Gastroesophageal sphincter (tissue), 4 donors: ENCODE results near the gene PEX19. TPM values are rescaled to one million over a fixed set of nuclear protein-coding genes. Genes with fewer than 3 reads are reported as not detected.
A peak's percentile ranks its signal among the peaks of the same experiment; 100 is the strongest.

Experiments used
- ATAC-seq: fragments of 150-250 bp; one replicate; pipeline ENCODE4 v1.9.1; 2016; ENCODE audit warnings: mild to moderate bottlenecking, moderate library complexity
- H3K27ac ChIP-seq, 4 donors: fragments of 200-600 bp; sonication (generic) in 3 of 4; 1 replicate in 3 of 4; 2 replicates in 1 of 4; pipeline ENCODE4 v1.5.1; 2016 to 2019
- H3K27me3 ChIP-seq: fragments of 200-600 bp; sonication (generic); one replicate; pipeline ENCODE4 v1.5.1; 2019
- H3K36me3 ChIP-seq, 2 donors: fragments of 200-600 bp; sonication (generic); one replicate each; pipeline ENCODE4 v1.5.1; 2019; ENCODE audit warnings: control low read depth in 1 of 2
- H3K4me1 ChIP-seq, 3 donors: fragments of 200-600 bp; sonication (generic); 1 replicate in 2 of 3; 2 replicates in 1 of 3; pipeline ENCODE4 v1.5.1; 2016 to 2019; ENCODE audit warnings: control low read depth in 2 of 3
- H3K4me3 ChIP-seq, 2 donors: fragments of 200-600 bp; sonication (generic); one replicate each; pipeline ENCODE4 v1.5.1; 2019; ENCODE audit warnings: mild to moderate bottlenecking in 1 of 2, moderate library complexity in 1 of 2
- H3K9me3 ChIP-seq, 3 donors: fragments of 200-600 bp; sonication (generic); one replicate each; pipeline ENCODE4 v1.5.1; 2017 to 2019; ENCODE audit warnings: control low read depth in 2 of 3
- EP300 ChIP-seq: sonication (generic); formaldehyde crosslinking; IDR thresholded peaks from one replicate; pipeline ENCODE4 v1.6.1; 2017; ENCODE audit warnings: antibody characterized with exemption, mild to moderate bottlenecking
- POLR2A ChIP-seq, 2 donors: fragments of 450-650 bp; IDR thresholded peaks; one replicate each; pipeline ENCODE4 v1.6.1; 2017; ENCODE audit warnings: antibody characterized with exemption in 2 of 2, mild to moderate bottlenecking in 2 of 2, moderate library complexity in 1 of 2
- POLR2AphosphoS5 ChIP-seq: sonication (generic); formaldehyde crosslinking; IDR thresholded peaks from one replicate; pipeline ENCODE4 v1.6.1; 2017; ENCODE audit warnings: antibody characterized with exemption
- WGBS, 2 donors: methylation state at CpG; one replicate each; pipeline ENCODE4 v1.1.5; 2018; ENCODE audit warnings: low coverage in 1 of 2; 5-methylcytosine and 5-hydroxymethylcytosine counted together
- total RNA-seq, 4 donors: library from RNA; depleted of rRNA; stranded (reverse); fragments of >200 nt; gene quantifications; one replicate each; pipeline ENCODE4 v1.1.0, GENCODE V29; 2016
- TF ChIP-seq, protein P1 (sequence below), 4 experiments: fragments of 200-600 bp in 2 of 4; fragments of 450-650 bp in 2 of 4; sonication (generic) in 1 of 4; IDR thresholded peaks; one replicate each; pipeline ENCODE4 v1.5.1; 2017 to 2019; ENCODE audit warnings: antibody characterized with exemption in 4 of 4, mild to moderate bottlenecking in 2 of 4, moderate library complexity in 2 of 4

PEX19 gene
- total RNA-seq, 4 donors from 2014 or later: 50.0 to 96.8 (median 61.1) TPM

- H3K27me3 ChIP-seq: no peaks in the 10 kb centered on the region
- H3K9me3 ChIP-seq: no peaks in the 10 kb centered on the region
- WGBS, 2 donors: 0 to 1% methylated on average over 10 to 13 of the region's 15 CpGs
- H3K4me3 ChIP-seq: peak overlapping the region; percentile 68 to 100
- peak; percentile 42 for ATAC-seq
- TF ChIP-seq, protein P1, sequence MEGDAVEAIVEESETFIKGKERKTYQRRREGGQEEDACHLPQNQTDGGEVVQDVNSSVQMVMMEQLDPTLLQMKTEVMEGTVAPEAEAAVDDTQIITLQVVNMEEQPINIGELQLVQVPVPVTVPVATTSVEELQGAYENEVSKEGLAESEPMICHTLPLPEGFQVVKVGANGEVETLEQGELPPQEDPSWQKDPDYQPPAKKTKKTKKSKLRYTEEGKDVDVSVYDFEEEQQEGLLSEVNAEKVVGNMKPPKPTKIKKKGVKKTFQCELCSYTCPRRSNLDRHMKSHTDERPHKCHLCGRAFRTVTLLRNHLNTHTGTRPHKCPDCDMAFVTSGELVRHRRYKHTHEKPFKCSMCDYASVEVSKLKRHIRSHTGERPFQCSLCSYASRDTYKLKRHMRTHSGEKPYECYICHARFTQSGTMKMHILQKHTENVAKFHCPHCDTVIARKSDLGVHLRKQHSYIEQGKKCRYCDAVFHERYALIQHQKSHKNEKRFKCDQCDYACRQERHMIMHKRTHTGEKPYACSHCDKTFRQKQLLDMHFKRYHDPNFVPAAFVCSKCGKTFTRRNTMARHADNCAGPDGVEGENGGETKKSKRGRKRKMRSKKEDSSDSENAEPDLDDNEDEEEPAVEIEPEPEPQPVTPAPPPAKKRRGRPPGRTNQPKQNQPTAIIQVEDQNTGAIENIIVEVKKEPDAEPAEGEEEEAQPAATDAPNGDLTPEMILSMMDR (IDR thresholded peaks at IDR 0.05): no peak
- peak; percentile 59 for TF ChIP-seq POLR2AphosphoS5
- TF ChIP-seq POLR2A (IDR thresholded peaks at IDR 0.05): no peak
- no peak for TF ChIP-seq EP300
- peaks cover 4 to 53% of the 10 kb centered on the region in 2 donors for H3K36me3 ChIP-seq
- H3K27ac ChIP-seq: peak overlapping the region; percentile 83 to 94 (median 88)
- H3K4me1 ChIP-seq: peaks cover 0 to 27% (median 12%) of the 10 kb centered on the region in 3 donors
Measured at GRCh38 chr1:160284220-160284781, 632 bp downstream of the PEX19 start.

DNA sequence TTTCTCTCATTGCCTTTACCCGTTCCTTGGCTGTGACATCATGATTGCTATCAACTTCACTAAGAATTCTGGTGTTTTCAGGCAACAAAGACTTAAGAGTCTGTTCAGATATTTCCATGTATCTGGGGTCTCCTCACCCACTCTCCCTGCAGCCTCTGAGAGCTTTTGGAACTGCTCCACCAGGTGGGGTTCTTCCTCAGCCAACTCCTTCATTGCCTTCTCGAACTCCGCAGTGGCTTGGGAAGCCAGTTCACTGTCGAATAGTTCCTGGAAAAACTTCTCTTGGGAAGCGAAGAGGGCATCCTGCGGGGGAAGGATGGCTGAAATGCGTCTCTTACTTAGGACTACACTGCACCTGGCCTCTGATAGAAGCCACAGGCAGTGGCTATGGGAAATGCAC, 2.1 kb downstream of the PEX19 start:
- peaks cover 4 to 53% of the 10 kb centered on the region in 2 donors for H3K36me3 ChIP-seq
- H3K4me1 ChIP-seq: peaks cover 0 to 27% (median 12%) of the 10 kb centered on the region in 3 donors
- TF ChIP-seq EP300: no peak
- ATAC-seq: no peak
- no peaks in the 10 kb centered on the region for H3K27me3 ChIP-seq
- H3K9me3 ChIP-seq: no peaks in the 10 kb centered on the region
- 70 to 87% methylated on average over 2 to 3 of the region's 7 CpGs for WGBS, 2 donors
- H3K4me3 ChIP-seq: no peak overlapping the region
- H3K27ac ChIP-seq: no peak overlapping the region

DNA sequence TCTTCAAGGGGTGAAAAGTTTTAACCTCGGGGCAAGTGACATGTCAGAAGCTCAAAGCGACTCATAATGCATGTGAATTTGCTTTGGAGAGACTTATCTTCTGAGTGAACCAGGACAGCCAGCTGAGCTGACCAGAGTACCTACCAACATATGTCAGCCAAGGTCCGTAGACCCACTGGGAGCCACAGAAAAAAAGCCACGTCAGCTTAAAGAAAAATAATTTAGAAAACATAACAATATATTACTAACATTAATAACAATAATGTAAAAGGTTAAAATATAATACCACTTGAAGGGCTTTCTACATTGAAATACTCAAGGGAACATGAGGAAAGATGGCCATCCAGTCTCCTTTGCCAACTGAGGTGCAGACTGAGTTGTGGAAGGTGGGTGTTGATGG, 6.9 kb downstream of the PEX19 start:
- WGBS, 2 donors: 66 to 83% methylated on average over 3 to 4 of the region's 4 CpGs
- Histone ChIP-seq H3K36me3 (peaks cover 4 to 75% of the 10 kb centered on the region in 2 donors), H3K4me1 (peaks cover 0 to 4% (median 0%) of the 10 kb centered on the region in 3 donors), H3K27ac (no peak overlapping the region), H3K4me3 (no peak overlapping the region), H3K9me3 (no peaks in the 10 kb centered on the region), H3K27me3 (no peaks in the 10 kb centered on the region)
- TF ChIP-seq, protein P1 (IDR thresholded peaks at IDR 0.05): no peak
- no peak for TF ChIP-seq POLR2AphosphoS5
- no peak for TF ChIP-seq EP300
- no peak for TF ChIP-seq POLR2A (IDR thresholded peaks at IDR 0.05)
- ATAC-seq: no peak

GRCh38 chr1:160277330-160277729, 7.6 kb downstream of the PEX19 start:
- H3K9me3 ChIP-seq: no peaks in the 10 kb centered on the region
- 83 to 90% methylated on average over 1 to 2 of the region's 2 CpGs for WGBS, 2 donors
- TF ChIP-seq POLR2A (IDR thresholded peaks at IDR 0.05): no peak
- no peak for TF ChIP-seq POLR2AphosphoS5
- TF ChIP-seq, protein P1 (IDR thresholded peaks at IDR 0.05): no peak
- TF ChIP-seq EP300: no peak
- no peaks in the 10 kb centered on the region for H3K4me1 ChIP-seq
- no peak overlapping the region for H3K27ac ChIP-seq
- no peaks in the 10 kb centered on the region for H3K27me3 ChIP-seq
- no peak for ATAC-seq
- no peak overlapping the region for H3K4me3 ChIP-seq
- peaks cover 4 to 69% of the 10 kb centered on the region in 2 donors for H3K36me3 ChIP-seq

GRCh38 chr1:160271025-160271424, 13.9 kb downstream of the PEX19 start:
- TF ChIP-seq POLR2AphosphoS5: no peak
- no peak for TF ChIP-seq EP300
- TF ChIP-seq POLR2A (IDR thresholded peaks at IDR 0.05): no peak
- TF ChIP-seq, protein P1 (IDR thresholded peaks at IDR 0.05): no peak
- H3K4me3 ChIP-seq: no peak overlapping the region
- no peak overlapping the region for H3K27ac ChIP-seq
- H3K9me3 ChIP-seq: no peaks in the 10 kb centered on the region
- peaks cover 0 to 6% of the 10 kb centered on the region in 2 donors for H3K36me3 ChIP-seq
- no peaks in the 10 kb centered on the region for H3K4me1 ChIP-seq
- no peaks in the 10 kb centered on the region for H3K27me3 ChIP-seq
- no peak for ATAC-seq
- WGBS, 2 donors: 92 to 100% methylated on average over 1 of the region's 1 CpG
